Measurements from ENCODE around the gene PRSS22. TPM values are rescaled to one million over a fixed set of nuclear protein-coding genes. Genes with fewer than 3 reads are reported as not detected.

Gene PRSS22
- total RNA-seq, 1 donor = not detected

DNA sequence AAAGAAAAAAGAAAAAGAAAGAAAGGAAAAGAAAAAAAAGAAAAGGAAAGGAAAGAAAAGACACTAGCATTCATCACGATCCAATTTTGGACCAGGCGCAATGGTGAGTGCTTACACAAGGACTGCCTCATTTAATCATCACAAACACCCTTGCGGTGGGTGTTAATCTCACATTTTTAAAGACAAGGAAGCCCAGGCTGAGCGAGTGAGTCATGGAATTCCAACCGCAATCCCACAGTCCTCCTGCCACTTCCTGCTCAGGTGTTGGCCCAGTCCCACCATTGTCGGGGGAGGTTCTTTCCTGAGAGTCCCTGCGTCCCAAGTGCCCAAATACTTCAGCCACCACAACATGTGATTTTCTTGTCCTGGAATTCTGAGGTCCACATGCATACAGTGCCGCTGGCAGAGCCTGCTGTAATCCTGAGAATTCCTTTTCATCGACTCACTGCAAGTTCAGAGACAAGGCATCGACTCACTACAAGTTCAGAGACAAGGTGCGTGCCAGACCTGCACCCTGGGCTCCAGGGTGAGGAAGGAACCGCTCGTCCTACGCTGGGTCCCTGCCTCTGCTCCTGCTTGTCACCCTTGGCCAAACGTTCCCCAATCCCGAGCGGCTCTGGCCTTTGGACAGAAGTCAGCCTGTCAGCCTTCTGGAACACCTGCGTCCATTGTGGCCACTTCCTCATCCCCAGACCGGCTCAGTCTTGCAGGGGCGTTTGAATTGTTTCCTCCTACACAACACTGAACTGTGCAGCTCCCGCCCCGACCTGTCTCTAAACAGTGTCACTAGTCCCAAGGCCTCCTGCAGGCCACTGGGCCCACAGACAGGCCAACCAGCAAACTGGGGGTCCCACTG lies 22.1 kb downstream of the PRSS22 start:
- no peak overlapping the region for H3K4me3 ChIP-seq (ENCODE audit: low read depth, low read length)
- TF ChIP-seq CTCF (IDR thresholded peaks at IDR 0.05; ENCODE audit: insufficient read depth, low read length) = no peak
- peak; percentile 96 for DNase-seq (ENCODE audit: low read depth)

GRCh38 chr16:2834968-2835367 lies 23.0 kb downstream of the PRSS22 start:
- TF ChIP-seq CTCF (IDR thresholded peaks at IDR 0.05; ENCODE audit: insufficient read depth, low read length) = no peak
- DNase-seq (ENCODE audit: low read depth) = no peak
- no peak overlapping the region for H3K4me3 ChIP-seq (ENCODE audit: low read depth, low read length)

DNA sequence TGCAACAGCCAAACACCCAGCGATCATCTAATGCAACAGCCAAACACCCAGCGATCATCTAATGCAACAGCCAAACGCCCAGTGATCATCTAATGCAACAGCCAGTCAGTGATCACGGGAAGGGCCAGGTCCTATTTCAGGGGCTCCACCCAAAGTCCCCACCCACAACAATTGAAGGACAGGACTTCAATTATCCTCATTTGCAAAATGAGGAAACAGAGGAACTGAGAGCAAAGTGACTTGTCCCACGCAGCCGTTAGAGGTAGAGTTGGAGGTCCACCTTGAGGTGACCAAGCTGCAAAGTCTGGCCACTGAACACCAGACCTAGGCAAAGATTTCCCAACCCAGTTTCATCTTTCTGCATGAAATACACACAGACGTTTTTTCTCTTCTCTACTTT lies 24.2 kb downstream of the PRSS22 start:
- no peak overlapping the region for H3K4me3 ChIP-seq (ENCODE audit: low read depth, low read length)
- no peak for TF ChIP-seq CTCF (IDR thresholded peaks at IDR 0.05; ENCODE audit: insufficient read depth, low read length)
- no peak for DNase-seq (ENCODE audit: low read depth)

DNA sequence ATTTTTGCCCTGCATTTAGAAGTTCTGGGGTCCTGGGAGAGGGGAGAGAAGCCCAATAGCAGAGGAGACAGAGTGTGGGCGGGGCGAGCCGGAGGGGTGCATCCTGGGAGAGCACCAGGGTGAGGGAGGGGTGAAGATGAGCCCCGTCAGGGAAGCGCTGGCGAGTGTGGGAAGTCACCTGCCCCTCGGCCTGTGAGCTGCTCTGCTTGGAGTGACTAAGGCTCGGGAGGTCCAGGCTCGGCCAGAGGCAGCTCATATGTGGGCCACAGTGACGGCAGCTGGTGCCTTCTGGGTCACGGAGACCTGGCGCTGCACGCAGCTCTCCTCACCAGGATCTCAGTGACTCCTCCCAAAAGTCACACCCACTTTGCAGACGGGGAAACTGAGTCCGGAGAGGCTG lies 26.8 kb downstream of the PRSS22 start:
- no peak for DNase-seq (ENCODE audit: low read depth)
- no peak overlapping the region for H3K4me3 ChIP-seq (ENCODE audit: low read depth, low read length)
- TF ChIP-seq CTCF (IDR thresholded peaks at IDR 0.05; ENCODE audit: insufficient read depth, low read length) = no peak

GRCh38 chr16:2830355-2830695 lies 27.6 kb downstream of the PRSS22 start:
- no peak for DNase-seq (ENCODE audit: low read depth)
- no peak for TF ChIP-seq CTCF (IDR thresholded peaks at IDR 0.05; ENCODE audit: insufficient read depth, low read length)
- H3K4me3 ChIP-seq (ENCODE audit: low read depth, low read length) = no peak overlapping the region

- DNase-seq (ENCODE audit: low read depth) = peak; percentile 14
- H3K4me3 ChIP-seq (ENCODE audit: low read depth, low read length) = no peak within 1 kb of the TSS
- no peak for TF ChIP-seq CTCF (IDR thresholded peaks at IDR 0.05; ENCODE audit: insufficient read depth, low read length)
Measured at GRCh38 chr16:2829501-2830354, 28.2 kb downstream of the PRSS22 start, which contains the start of gene ZG16B. TSS of gene ZG16B (plus strand) at chr16:2830303. CDS start at chr16:2830442, 139 bp downstream.
